ENCODE measurements around the gene RALY.

Gene RALY

DNA sequence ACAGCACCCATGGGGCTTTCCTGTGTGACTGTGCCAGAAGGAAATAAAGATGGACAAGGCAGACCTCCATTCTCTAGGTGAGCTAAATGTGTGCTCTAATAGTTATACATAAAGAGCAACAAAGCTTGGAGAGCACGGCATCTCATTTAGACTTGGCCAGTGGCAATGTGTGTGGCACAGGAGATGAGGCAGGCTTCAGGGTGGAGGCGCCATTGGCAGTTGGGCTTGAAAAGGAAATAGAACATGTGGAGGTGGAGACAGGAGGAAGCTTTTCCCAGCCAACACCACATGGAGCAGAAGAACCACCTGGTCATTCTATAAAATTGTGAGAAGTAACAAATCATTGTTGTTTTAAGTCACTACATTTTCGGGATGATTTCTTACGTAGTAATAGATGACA is 3.6 kb upstream of the RALY start:
- DNase-seq, result no peak

DNA sequence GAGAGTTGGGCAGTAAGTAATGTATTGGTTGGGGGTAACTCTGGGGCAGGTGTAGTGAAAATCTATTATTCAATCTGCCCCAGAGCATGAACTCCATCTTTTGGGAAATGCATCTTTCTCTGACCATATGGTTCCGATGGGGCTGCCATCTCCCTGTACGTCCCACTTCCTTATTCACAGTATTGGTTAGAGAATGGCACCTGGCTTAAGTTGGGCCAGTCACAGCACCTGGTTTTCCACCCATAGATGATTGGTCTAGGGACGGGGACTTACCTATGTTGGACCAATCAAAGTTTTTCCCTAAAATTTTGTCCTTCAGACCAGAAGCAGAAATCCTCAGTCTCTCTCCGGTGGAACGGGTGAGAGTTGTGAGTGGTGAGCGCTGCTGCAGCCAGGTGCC is 2.2 kb upstream of the RALY start:
- no peak for DNase-seq

DNA sequence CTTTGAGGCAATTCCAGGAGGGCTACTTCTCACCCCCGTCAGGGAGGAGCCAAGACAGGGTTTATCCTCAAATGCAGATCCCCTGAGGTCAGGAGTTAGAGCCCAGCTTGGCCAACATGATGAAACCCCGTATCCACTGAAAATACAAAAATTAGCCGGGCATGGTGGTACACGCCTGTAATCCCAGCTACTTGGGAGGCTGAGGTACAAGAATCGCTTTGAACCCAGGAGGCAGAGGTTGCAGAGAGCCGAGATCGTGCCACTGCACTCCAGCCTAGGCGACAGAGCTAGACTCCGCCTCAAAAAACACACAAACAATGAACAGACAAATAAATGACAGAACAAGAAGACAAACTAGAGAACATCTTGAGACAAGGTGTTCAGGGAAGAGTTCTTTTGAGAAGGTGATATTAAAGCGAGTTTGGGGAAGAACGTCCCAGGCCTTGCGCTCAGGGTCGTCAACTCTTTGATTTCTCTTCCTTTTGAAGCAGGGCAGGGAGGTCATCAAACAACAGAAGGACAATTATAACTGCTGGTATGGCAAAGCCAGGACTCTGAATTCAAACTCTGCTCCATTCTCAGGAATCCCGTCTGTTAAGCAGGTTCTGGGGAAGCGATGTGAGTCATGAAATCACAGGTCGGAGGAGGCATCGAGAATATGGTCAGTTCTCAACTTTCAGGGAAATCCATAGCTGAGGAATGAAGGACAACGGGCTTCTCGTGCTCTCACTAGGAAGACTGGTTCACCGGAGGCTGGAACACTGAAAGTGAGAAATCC is 1.4 kb upstream of the RALY start:
- no peak for DNase-seq

DNA sequence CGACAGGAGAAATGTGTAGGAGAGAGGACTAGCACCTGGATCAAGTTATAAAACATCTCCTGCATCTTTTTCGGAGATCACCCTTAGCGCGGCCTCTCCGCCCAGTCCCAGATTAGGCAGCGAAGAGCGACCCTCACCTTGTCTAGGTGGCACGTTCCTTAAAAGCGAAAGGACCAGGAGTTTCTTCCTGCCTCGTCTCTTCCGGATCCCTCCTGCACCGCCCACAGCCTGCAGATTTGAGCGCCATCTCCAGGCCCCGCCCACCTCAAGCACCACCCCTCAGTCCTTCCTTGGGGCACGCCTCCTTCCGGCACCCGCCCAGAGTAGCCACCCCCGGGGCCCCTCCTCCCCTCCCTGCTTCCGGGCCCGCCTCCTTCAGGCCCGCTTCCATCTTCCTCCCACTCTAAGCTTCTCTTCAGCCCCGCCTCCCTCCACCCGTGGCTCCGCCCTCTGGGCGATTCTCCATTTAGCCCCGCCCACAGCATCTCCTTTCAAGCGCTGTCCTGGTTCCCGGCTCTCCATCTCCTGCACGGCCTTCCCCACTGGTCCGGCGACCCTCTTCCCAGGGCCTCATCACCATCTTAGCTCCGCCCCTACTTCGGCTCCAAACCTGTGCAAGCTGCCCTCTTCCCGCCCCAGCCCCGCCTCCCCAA is 662 bp upstream of the RALY start:
- DNase-seq, result peak; percentile 99

DNA sequence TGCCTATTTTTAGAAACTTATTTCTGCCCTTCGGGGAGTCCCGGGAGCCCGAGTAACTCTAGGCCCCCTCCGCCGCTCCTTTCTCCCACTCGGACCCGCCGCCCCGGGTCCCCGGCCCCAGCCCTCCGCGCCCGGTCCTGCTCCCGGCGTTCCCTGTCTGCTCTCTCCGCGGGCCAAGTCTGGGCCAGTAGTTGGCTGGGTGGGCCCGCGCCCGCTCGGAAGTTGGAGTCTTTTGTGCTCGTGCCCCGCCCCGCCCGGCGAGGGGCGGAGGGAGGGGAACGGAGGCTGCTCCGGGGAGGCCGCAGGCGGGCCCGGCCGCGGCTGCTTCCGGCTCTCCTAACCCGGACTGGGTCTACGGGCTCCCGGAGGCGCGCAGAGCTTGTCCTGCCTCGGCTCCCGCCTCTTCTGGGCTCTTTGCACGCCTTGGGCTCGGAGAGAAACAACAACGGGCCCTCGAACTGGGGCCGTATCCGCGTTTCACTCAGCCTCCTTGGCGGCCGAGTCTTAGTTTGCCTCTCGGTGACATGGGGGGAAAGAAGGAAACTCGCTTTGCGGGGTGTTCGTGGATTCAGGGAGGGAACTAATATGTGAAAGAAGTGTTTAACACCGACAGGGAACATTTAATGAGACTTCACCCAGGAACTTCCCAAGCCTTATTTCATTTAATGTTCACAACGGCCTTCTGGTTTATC is 657 bp downstream of the RALY start:
- peak; percentile 72 for DNase-seq

DNA sequence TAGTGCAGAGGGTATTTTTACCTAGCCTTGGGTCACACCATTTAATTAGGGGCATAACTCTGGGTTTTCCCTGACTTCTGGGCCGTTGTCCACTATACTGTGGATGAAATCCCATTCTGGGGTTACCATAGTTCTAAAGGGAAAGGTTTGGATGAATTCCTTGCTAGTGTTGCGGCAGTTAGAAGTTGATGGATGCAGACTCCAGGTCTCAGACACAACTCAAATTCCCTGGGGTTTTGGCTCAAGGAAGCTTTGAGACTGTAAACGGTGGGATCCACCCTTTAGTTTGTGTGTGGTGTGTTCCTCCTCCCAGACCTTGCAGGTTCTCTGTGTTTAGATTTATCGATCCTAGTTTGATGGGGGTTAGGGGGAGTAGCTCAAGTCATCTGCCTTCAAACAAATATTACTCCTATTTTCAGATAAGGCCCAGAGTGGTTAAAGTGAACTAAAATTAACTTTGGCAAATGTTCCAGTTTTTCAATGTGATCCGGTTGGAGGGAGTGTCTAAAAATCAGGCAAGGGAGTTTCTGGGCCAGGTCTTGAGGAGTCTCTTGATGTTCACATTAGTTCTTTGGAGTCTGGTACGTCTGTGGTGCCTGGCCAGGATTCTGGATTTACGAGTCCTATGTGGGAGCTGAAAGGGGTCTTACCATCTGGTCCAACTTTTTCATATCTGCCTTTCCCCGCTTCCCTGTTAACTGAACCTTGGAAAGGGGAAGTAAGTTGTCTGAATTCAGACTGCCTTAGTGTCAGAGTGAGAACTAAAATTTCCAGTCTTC is 1.5 kb downstream of the RALY start:
- no peak for DNase-seq

DNA sequence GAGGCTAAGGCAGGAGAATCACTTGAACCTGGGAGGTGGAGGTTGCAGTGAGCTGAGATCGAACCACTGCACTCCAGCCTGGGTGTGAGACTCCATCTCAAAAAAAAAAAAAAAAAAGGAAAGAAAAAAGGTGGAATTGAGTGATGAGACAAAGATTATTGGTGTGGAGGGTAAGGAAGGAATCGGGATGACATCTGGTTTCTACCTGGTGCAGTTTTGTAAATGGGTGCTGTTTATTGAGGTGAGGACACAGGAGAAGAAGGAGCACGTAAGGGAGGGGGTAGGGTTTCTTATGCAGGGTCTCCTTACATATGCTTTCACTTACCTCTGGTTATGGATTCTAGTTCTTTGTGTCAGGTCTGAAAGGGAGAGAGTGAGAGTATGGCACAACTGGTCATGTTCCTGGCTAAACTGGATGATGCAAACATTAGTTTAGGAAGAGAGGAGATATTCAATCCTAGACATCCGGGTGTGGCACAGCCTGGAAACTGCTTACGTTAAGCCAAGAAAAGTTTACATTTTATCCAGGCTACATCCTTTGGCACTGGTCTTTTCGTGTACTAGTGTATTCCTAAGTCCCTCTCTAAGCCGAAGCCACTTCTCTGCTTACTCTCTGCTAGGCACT is 5.4 kb downstream of the RALY start:
- no peak for DNase-seq

DNA sequence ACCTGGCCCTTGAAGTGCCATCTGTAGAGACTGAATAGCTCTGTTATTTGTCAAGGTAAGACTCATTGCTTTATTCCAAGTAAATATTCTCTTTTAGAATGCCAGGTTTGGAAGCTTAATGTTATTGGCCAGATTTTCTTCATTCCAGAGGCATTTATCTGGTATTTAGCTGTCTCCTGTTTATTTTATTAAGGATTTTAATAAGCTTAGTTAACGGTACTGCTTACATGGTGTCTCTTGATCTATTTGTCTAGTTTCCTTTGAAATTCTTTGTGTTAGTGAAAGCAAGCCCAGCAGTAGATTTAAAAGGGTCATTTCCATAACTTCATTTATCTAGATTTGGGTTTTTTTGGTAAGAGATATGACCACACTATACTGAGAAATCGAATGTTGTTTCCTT is 7.7 kb downstream of the RALY start:
- no peak for DNase-seq

DNA sequence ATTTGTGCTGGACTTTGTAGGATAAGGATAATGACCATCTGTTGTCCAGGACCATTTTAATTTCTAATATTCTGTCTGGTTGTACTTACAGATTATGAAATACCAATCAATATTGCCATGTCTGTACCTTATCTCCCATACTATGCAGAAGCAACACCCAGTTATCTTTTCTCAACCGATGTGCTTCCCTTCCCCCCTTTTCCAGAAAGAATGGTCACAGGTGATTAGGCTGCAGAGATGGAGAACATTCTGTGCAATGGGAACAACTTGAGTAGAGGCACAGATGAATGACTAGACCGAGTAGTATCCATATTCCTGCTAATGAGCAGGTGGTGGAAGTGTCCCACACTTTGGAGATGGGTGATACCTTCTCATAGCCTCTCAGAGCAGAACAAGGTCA is 10.5 kb downstream of the RALY start:
- DNase-seq, result no peak

DNA sequence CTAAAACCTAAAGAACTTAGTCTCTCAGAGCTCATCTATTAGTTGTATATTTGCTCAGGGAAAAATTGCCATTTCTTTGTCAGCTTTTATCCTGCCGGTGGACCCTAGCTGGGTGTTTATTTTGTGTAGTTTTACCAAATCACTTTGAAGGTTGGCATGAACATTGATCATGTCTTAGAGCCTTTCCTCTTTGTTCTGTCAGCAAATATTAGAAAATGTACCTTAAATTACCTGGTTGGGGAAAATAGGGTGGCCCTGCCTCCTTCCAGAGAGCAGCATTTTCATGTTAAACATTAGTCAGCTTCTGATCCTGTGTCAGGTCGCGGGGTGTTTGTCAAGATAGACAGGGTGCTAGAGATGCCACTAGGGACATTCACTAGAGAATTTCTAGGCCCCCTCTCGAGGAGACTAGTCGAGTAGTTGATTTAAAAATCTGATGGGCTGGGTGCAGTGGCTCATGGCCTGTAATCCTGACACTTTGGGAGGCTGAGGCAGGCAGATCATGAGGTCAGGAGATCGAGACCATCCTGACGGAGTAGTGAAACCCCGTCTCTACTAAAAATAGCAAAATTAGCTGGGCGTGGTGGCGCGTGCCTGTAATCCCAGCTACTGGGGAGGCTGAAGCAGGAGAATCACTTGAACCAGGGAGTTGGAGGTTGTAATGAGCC is 11.2 kb downstream of the RALY start:
- no peak for DNase-seq

DNA sequence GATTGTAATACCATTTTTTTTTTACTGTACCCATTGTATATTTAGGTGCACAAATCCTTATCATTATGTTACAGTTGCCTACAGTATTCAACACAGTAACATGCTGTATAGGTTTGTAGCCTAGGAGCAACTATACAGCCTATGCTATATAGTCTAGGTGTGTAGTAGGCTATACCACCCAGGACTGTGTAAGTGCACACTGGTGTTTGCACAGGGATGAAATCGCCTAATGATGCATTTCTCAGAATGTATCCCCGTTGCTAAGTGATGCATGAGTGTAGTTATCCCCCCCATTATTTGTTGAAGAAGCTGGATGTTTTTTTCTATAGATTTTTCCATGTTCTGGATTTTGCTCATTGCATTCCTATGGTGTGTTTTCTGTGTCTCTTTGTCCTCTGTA is 12.9 kb downstream of the RALY start:
- DNase-seq, result no peak

DNA sequence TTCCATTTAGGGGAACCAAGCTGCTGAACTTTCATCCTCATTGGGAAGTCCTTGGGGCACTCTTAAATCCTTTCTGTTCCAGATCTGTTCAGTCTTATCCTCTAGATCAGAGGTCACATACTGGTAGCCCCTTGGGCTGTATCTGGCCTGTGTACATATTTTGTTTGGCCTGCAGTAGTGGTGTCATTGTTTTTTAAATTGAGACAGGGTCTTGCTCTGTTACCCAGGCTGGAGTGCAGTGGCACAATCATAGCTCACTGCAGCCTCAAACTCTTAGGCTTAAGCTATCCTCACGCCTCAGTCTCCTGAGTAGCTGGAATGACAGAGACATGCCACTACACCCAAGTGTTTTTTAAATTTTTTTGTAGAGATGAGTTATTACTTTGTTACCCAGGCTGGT is 14.8 kb downstream of the RALY start:
- no peak for DNase-seq

DNA sequence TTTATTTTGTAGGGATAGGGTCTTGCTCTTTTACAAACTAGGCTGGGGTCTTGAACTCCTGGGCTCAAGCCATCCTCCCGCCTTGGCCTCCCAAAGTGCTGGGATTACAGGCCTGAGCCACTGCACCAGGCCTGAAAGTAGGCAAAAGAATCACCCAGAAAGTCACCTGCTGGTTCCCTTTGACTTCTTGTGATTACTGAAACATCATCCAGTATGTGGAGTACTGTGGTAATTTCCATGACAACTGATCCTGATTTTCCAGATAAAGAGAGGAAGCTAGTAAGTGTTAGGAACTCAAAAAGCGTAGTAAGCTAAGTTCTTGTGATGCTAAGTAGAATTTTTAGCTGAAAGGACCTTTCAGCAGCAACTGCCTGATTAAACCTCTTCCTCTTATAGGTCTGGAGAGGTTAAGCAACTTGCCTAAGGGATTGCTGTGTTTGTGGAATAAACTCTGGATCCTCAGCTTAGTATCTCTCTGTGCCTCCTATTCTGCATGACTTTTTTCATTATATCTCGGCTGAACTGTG is 16.8 kb downstream of the RALY start:
- no peak for DNase-seq

DNA sequence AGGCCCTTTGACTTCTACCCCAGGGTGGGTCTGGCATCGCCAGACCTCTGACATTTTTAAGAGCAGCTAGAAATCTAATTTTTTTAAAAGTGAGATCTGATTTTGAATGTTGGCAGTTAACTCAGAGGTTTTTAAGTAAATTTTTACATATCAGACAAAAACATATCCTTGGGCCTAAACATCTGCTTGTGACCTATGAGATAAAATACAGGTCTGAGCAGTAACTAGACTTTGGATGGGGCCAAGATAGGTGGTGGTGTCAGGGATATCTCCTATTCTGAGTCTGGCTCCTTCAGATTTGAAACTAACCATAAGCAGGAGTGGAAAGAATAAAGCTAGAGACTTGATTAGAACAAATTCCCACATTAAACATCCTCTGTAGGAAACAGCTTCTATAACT is 17.6 kb downstream of the RALY start:
- no peak for DNase-seq

DNA sequence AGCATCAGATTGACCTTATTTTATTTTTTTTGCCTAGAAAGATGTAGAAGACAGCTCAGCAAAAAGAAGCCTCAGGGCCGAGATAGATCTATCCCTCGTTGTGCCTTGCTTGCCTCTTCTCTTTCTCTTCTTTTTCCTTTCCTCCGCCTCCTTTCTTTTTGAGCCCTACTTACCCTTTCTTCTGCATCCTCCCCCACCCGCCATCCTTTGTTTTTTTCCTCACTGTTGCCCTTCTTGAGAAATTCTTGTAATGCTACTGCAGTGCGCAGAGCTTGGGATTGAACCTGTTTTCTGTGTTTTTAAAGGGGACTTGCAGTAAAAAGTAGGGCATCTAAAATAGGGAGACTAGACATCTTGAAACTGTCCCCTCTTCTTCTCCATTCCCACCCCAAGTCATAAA is 18.6 kb downstream of the RALY start:
- no peak for DNase-seq

DNA sequence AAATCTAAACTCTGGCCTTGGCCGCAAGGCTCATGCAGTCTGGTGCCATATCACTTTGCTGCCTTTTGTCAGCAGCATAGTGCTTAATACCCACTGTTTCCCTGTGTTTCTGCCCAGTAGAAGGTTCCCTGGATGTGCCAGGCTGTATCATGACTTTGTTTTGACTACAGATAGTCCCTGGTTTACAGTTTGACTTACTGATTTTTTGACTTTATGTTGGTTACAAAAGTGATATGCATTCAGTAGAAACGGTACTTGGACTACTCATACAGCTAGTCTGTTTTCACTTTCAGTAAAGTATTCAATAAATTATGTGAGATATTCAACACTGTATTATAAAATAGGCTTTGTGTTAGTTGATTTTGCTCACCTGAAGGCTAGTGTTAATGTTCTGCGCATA is 19.0 kb downstream of the RALY start:
- no peak for DNase-seq

DNA sequence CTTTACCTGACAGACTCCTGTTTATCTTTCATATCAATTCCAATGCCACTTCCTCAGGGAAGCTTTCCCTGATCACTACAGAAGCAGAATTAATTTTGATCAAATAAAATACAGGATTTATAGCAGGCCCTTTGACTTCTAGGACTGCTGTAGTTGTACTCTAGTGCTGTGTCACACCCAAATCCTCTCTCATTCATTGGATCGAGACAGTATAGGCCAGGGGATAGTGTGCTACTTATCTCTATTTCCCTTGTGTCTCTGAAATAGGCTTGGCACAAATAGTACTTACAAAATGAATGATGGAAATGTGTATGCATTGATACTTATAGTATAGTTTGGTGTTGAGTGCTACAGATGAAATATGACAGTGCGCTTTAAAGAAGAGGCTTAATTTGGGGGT is 19.8 kb downstream of the RALY start:
- no peak for DNase-seq

DNA sequence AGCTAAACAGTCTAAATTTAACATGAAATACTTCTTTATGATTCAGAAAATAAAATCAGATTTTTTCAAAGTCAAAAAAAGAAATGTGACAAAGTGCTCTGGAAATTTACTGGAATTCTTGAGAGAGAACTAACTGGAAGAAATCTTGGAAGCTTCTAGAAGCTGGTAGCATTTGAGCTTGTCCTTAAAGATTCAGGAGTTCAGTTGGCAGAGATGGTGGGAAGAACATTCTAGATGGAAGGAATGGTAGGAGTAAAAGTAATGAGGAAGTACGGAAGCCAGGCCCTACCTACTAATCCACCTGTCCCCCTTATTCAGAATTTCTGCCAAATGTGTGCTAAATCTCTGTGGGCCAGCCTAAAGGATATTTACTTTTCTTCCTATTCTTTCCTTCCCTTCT is 21.2 kb downstream of the RALY start:
- no peak for DNase-seq

DNA sequence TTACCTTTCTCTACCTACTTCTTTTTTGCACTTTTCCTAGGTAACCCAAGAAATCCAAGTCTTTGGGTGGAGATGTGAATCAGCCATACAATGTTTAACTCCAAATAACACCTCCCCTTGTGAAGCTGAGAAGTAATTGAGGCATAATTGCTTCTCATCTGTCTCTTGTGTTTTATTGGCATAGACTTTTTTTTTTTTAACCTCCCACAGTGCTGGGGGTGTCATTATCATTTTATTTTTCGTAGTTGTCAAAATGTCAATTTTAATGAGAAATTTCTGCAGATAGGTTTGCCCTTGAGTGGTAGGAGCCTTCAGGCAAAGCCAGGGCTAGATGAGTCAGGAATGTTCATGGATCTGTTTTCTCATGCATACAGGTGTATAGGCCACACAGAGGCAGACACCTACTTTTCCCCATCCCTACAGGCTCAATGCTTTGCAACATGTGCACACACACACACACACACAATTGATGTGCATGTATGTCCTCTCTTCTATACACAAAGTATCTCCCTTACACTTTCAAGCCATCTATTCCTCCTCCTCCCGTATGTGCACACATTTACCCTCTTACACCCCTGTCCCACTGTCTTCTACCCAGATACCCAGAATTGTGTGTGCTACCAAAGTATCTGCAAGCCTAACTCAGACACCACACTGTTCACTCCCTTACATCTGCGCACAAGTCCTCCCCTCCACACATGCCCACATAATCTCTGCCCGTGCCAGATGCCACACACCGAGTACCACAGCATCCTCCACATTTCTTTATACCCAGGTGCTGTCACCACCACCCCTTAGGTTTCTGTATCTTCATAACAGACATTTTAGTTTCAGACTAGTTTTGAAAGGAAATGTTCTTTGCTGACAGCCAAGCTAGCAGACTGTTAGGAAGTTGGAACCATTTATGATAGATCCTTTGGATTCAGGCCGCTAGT is 22.0 kb downstream of the RALY start:
- DNase-seq, result no peak

DNA sequence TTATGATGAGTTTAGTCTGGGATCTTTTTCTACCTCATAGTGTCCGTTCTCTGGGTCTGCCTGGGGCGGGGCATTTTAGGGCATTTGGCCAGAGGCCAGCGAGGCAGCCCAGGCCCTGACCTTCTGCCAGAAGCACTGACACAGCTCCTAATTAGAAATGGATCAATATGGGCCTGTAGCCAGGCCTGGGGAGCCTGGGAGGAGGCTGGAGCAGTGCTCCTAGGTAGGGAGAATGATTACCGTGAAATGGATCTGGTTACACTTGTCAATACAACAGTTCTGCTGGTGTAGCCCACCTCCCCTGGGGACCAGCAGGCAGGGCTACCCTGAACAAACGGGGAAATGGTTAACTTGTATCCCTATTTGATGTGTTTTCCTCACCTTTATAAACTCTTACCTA is 23.0 kb downstream of the RALY start:
- DNase-seq, result no peak

DNA sequence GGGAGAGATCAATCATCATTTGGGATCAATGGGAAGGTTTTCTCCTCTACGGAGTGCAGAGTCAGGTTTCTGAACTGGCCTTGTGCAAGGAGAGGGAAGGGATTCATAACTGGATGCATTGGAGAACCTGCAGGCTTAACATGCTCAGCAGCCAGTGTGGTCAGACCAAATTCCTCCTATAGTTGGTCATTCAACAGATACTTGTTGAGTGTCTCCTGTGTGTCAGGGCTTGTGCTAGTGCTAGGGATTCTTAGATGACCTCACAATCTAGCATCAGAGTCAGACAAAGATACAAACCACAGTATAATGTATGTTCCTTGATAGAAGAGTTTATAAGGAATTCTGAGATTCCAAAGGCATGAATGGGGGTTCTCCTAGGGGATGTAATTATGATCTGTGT is 23.9 kb downstream of the RALY start:
- DNase-seq, result no peak

All from NCI-H526 treated with DMSO at 0.1 percent for 48 hours (cell line).